HAP-1 (cell line): ENCODE data around the gene SOX18.

Experiments used
- DNase-seq, 2 experiments: peaks; one replicate each; pipeline ENCODE4 v3.0.0-alpha.2; 2016 to 2020; ENCODE audit warnings: low spot score in 2 of 2
- H3K27me3 ChIP-seq: fragments of 250-450 bp; sonication (Bioruptor Pico); 2 replicates; pipeline ENCODE4 v1.5.1; 2020; ENCODE audit warnings: low read depth, mild to moderate bottlenecking, moderate library complexity
- H3K36me3 ChIP-seq: fragments of 250-450 bp; sonication (Bioruptor Pico); replicated peaks from 2 replicates; pipeline ENCODE4 v1.5.1; 2020; ENCODE audit warnings: mild to moderate bottlenecking
- H3K4me1 ChIP-seq: fragments of 250-450 bp; sonication (Bioruptor Pico); 2 replicates; pipeline ENCODE4 v1.5.1; 2020; ENCODE audit warnings: mild to moderate bottlenecking
- H3K4me3 ChIP-seq: fragments of 250-450 bp; sonication (Bioruptor Pico); 2 replicates; pipeline ENCODE4 v1.5.1; 2020; ENCODE audit warnings: mild to moderate bottlenecking, moderate library complexity
- H3K9me3 ChIP-seq: fragments of 250-450 bp; sonication (Bioruptor Pico); 2 replicates; pipeline ENCODE4 v1.5.1; 2020; ENCODE audit warnings: mild to moderate bottlenecking, moderate library complexity
- in situ Hi-C: fragments of 300-500 bp; cut with MboI; formaldehyde crosslinking; loops from 3 replicates; pipeline ENCODE4 v1.14.3; 2020; ENCODE audit warnings: low sequenced_read_pairs, inconsistent platforms, mixed read lengths

The SOX18 gene

GRCh38 chr20:64077541-64077875 lies 28.1 kb upstream of the SOX18 start:
- peaks cover 12% of the 10 kb centered on the region for H3K4me1 ChIP-seq
- peaks cover 2% of the 10 kb centered on the region; the same call in 1 of the 2 replicates for H3K36me3 ChIP-seq
- DNase-seq, result no peak
- no peak overlapping the region for H3K4me3 ChIP-seq
- in situ Hi-C loops, result no loop called here
- no peaks in the 10 kb centered on the region; the same call in 1 of the 2 replicates for H3K9me3 ChIP-seq
- no peaks in the 10 kb centered on the region for H3K27me3 ChIP-seq

GRCh38 chr20:64077094-64077493 lies 27.7 kb upstream of the SOX18 start:
- Histone ChIP-seq H3K36me3 (peaks cover 2% of the 10 kb centered on the region; the same call in 1 of the 2 replicates), H3K4me3 (no peak overlapping the region), H3K9me3 (no peaks in the 10 kb centered on the region; the same call in 1 of the 2 replicates), H3K27me3 (no peaks in the 10 kb centered on the region), H3K4me1 (peaks cover 12% of the 10 kb centered on the region)
- no peak for DNase-seq
- in situ Hi-C loops, result no loop called here

DNA sequence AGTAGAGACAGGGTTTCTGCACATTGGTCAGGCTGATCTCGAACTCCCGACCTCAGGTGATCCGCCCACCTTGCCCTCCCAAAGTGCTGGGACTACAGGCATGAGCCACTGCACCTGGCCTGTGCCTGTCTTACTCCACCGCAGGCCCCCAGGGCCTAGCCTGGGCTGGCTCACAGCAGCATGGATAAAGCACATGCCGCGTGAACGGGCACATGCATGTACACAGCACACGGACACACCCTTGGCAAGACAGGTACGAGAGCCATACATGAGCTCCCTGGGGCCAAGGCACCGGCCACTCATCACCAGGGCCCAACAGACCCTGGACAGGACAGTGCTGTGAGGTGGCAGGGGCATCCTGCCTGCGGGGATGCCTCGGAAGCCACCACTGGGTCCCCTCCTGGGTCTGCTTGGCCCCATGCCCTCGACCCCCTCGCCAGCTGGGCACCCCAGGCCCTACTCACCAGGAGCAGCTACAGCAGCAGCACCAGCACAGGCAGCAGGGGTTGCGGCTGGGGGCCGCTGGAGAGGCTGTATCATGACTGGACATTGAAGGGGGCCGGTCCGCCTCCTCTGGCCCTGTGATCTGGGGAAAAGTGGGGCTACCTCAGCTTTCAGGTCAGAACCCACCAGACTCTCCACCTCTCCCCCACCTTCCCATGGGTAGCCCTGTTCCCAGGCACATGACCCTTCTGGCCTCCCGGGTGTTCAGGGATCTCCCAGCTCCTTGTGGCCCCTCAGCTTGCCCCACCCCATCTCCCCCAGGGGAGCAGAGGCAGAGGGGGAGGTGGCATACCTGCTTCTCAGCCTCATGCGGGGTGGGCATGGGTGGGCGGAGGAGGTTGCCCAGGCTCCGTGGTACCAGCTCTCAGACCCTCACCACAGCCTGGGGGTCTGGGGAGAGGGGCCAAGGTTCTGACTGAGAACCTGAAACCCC lies 26.9 kb upstream of the SOX18 start:
- no peak overlapping the region for H3K4me3 ChIP-seq
- peaks cover 2% of the 10 kb centered on the region; the same call in 1 of the 2 replicates for H3K36me3 ChIP-seq
- peaks cover 12% of the 10 kb centered on the region for H3K4me1 ChIP-seq
- no peaks in the 10 kb centered on the region; the same call in 1 of the 2 replicates for H3K9me3 ChIP-seq
- in situ Hi-C loops, result no loop called here
- H3K27me3 ChIP-seq, result no peaks in the 10 kb centered on the region
- DNase-seq, result no peak

DNA sequence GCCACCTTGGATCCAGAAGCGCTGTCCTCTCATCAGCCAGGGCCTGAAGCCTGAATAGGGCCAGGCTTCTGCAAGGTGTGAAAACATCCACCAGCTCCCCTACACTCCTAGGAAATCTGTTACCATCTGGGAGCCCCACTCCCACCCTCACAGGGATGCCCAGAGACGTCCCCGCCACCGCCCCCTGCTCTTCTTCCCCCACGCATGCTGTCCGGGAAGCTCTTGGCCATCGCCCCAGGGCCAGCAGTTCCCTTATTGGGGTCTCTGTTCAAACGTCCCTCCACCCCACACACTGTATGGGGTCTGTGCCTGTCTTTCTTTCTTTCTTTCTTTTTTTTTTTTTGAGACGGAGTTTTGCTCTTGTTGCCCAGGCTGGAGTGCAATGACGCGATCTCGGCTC lies 26.1 kb upstream of the SOX18 start:
- Histone ChIP-seq H3K36me3 (peaks cover 2% of the 10 kb centered on the region; the same call in 1 of the 2 replicates), H3K27me3 (no peaks in the 10 kb centered on the region), H3K4me3 (no peak overlapping the region), H3K4me1 (peaks cover 12% of the 10 kb centered on the region), H3K9me3 (no peaks in the 10 kb centered on the region; the same call in 1 of the 2 replicates)
- in situ Hi-C loops, result no loop called here
- no peak for DNase-seq

DNA sequence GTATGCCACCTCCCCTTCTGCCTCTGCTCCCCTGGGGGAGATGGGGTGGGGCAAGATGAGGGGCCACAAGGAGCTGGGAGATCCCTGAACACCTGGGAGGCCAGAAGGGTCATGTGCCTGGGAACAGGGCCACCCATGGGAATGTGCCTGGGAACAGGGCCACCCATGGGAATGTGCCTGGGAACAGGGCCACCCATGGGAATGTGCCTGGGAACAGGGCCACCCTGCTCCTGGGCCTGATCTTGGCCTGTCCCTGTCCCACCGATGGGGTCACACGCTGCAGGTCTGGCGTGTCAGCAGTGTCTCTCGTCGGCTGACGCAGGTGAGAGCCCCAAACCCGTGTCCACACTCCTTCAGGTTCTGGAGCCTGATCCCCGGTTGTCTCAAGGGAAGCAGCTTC lies 25.5 kb upstream of the SOX18 start:
- peaks cover 7% of the 10 kb centered on the region for H3K4me1 ChIP-seq
- in situ Hi-C loops, result no loop called here
- H3K27me3 ChIP-seq, result no peaks in the 10 kb centered on the region
- DNase-seq, result no peak
- H3K4me3 ChIP-seq, result no peak overlapping the region
- no peaks in the 10 kb centered on the region for H3K9me3 ChIP-seq
- H3K36me3 ChIP-seq, result peaks cover 2% of the 10 kb centered on the region; the same call in 1 of the 2 replicates

- peaks cover 7% of the 10 kb centered on the region for H3K4me1 ChIP-seq
- peaks cover 2% of the 10 kb centered on the region; the same call in 1 of the 2 replicates for H3K36me3 ChIP-seq
- H3K9me3 ChIP-seq, result no peaks in the 10 kb centered on the region
- no peaks in the 10 kb centered on the region for H3K27me3 ChIP-seq
- H3K4me3 ChIP-seq, result no peak overlapping the region
- DNase-seq, result no peak
- in situ Hi-C loops, result no loop called here
These were observed 24.8 kb upstream of the SOX18 start for GRCh38 chr20:64074184-64074789.

DNA sequence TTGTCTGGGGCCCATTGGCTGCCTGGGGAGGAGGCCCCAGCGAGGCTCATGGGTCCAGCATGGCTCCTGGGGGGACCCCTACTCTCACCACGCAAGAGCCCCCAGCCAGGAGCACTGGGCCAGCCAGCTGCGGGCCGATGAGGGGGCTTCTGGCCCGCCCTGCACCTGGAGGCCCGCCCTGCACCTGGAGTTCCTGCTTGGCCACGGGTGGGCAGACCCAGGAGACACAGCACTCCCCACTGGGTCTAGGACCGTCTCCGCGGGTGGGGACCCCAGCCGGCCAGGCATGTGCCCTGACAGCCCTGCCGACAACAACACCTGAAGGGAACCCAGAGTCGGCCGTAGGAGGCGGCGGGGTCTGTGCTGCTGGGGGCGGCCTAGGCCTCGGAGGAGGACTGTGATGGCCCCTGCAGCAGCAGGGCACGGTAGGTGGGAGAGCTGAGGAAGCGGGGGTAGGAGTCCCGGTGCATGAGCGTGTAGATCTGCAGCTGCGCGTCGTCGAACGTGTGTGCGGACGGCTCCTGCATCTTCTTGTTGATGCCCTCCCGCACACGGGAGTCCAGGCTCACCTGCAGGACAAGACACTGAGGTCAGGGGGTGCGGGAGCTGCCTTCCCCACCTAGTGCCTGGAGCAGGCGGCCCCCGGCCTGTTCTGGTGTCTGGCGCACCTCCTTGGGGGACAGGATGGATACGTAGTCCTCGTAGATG lies 24.2 kb upstream of the SOX18 start:
- Histone ChIP-seq H3K27me3 (no peaks in the 10 kb centered on the region), H3K36me3 (peaks cover 2% of the 10 kb centered on the region; the same call in 1 of the 2 replicates), H3K9me3 (no peaks in the 10 kb centered on the region), H3K4me1 (peaks cover 4% of the 10 kb centered on the region), H3K4me3 (no peak overlapping the region)
- in situ Hi-C loops, result no loop called here
- DNase-seq, result no peak

GRCh38 chr20:64072498-64073063 lies 23.1 kb upstream of the SOX18 start:
- H3K4me1 ChIP-seq, result no peaks in the 10 kb centered on the region
- DNase-seq, result no peak
- in situ Hi-C loops, result no loop called here
- H3K9me3 ChIP-seq, result no peaks in the 10 kb centered on the region
- peaks cover 2% of the 10 kb centered on the region; the same call in 1 of the 2 replicates for H3K36me3 ChIP-seq
- no peaks in the 10 kb centered on the region for H3K27me3 ChIP-seq
- no peak overlapping the region for H3K4me3 ChIP-seq

- Histone ChIP-seq H3K4me3 (no peak overlapping the region), H3K4me1 (no peaks in the 10 kb centered on the region), H3K9me3 (no peaks in the 10 kb centered on the region), H3K36me3 (peaks cover 2% of the 10 kb centered on the region; the same call in 1 of the 2 replicates), H3K27me3 (no peaks in the 10 kb centered on the region)
- in situ Hi-C loops, result no loop called here
- DNase-seq, result no peak
These were observed 22.2 kb upstream of the SOX18 start for GRCh38 chr20:64071341-64072332.

- no peak overlapping the region for H3K4me3 ChIP-seq
- in situ Hi-C loops, result no loop called here
- no peak for DNase-seq
- H3K4me1 ChIP-seq, result no peaks in the 10 kb centered on the region
- H3K36me3 ChIP-seq, result peaks cover 2% of the 10 kb centered on the region; the same call in 1 of the 2 replicates
- no peaks in the 10 kb centered on the region for H3K27me3 ChIP-seq
- no peaks in the 10 kb centered on the region for H3K9me3 ChIP-seq
These were observed 21.0 kb upstream of the SOX18 start for GRCh38 chr20:64070244-64070993.

DNA sequence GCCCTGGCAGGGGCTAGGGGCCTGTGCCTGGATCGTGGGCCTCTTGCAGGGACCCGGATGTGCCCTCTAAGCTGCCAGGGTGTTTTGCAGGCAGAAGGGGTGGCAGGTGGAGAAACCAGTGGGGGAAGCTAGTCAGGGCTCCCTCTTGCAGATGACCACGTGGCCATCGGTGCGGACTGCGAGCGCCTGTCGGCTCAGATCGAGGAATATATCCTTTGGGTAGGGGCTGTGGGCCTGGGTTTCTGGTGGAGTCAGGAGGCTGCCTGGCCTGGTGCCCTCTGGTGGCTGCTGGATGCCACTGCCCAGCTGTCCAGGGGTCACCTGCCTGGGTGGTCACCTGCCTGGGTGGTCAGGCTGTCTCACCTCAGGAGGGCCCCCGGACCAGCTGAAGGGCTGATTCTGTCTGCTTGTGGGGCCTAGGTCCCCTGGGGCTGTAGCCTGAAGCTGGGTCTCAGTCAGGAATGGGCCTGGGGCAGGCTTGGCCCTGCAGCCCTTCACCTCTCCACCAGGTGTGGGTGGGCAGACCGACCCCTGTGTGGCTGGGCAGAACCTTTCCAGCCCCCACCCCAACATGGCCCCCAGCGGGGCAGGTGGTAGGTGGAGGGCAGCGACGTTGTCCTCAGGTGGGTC lies 20.3 kb upstream of the SOX18 start:
- Histone ChIP-seq H3K4me3 (no peak overlapping the region), H3K27me3 (no peaks in the 10 kb centered on the region), H3K36me3 (peaks cover 2% of the 10 kb centered on the region; the same call in 1 of the 2 replicates), H3K9me3 (no peaks in the 10 kb centered on the region), H3K4me1 (no peaks in the 10 kb centered on the region)
- in situ Hi-C loops, result no loop called here
- peak in 1 of 2 experiments; percentile 68 for DNase-seq

DNA sequence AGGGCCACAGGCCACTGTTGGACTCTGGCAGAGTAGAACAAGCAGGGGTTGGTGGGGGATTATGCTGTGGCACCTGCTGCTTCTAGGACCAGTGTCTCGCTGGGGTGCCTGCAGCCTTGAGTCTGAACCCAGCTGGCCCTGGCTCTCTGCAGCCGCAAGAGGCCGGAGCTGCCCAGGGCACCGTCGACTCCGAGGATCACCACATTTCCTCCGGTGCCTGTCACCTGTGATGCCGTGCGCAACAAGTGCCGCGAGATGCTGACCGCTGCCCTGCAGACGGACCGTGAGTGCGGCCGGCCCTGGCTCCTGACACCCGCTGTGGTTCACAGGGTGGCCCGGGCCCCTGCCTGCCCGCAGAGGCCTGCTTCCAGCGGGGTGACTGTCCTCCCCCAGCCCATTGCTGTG lies 19.8 kb upstream of the SOX18 start:
- Histone ChIP-seq H3K27me3 (no peaks in the 10 kb centered on the region), H3K9me3 (no peaks in the 10 kb centered on the region), H3K4me3 (no peak overlapping the region), H3K36me3 (peaks cover 2% of the 10 kb centered on the region; the same call in 1 of the 2 replicates), H3K4me1 (no peaks in the 10 kb centered on the region)
- in situ Hi-C loops, result no loop called here
- no peak for DNase-seq
